CD4-positive, alpha-beta T cell treated with Interleukin-2 at 100 ng/mL for 4 hours (primary cell): ENCODE data around the gene SUGCT.

ENCODE experiments used
- DNase-seq: peaks from one replicate; pipeline ENCODE4 v3.0.0-alpha.2; 2020; ENCODE audit warnings: low spot score

SUGCT gene

DNA sequence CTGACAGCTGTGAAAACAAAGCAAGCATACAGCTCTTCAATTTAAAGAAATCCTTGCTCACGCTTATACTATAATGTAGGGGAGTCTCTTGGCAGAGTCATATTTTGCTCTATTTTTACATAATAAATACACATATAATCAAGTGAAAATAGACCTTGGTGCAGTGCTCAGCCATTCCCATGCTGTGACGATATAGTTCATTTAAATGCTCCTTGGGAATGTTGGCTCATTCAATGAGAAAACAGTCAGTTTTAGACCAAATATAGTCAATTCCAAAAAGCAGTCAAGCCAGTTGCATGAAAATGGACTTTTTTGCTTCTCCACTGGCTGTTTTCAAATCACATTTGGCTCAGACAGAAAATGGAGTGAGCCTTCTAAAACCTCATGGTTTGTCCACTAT is 587.4 kb downstream of the SUGCT start:
- DNase-seq = no peak

DNA sequence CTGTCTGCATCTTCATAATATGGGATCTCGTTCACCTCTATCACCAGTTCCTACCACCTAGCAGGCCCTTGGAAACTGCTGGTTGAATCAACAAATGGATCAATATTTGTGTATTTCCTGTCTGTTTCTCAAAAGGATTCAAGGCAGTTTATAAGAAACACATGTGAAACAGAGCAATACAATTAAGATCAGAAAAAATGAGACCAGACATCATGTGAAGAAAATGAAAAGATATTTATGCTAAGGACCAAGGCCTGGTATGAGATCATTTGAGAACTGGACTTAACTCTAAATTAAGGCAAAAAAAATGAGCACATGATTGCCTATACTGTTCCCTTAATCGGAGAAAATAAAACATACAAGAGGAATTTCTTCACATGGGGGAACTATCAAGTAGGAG is 589.0 kb downstream of the SUGCT start:
- DNase-seq = no peak

DNA sequence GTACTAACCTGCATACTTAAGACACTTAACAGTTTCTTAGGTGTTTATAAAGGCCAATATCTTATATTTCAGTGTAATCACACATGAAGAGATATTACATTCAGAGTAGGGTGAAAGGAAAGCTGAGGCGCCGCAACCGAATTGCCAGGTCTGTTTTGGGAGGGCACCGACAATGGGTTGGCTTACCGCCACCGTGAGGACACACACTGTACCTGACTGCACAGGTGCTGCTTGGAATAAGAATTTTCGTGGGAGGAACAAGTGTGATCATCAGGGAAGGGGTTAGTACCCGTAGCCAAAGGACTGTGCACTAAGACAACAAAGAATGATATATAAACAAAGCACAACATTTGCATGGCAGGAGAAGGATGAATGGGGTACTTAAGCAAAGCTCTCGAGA is 591.8 kb downstream of the SUGCT start:
- no peak for DNase-seq

DNA sequence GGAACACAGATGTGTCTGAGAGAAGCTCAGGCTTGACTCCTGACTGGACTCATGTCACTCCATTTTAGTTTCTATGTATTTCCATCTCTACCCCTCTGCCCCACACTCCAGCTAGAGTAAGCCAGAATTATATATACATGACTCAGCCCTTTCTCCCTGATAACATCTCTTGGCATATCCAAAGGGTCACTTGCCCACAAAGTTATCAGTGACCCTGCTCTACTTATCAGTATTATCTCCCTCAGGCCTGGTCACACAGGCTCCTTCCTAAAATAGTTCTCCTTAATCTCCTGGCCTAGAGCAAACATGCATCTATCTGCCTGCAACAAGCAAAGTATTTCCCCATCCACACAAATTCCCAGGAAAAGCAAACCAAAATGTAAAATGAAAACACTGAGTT is 598.3 kb downstream of the SUGCT start:
- no peak for DNase-seq

DNA sequence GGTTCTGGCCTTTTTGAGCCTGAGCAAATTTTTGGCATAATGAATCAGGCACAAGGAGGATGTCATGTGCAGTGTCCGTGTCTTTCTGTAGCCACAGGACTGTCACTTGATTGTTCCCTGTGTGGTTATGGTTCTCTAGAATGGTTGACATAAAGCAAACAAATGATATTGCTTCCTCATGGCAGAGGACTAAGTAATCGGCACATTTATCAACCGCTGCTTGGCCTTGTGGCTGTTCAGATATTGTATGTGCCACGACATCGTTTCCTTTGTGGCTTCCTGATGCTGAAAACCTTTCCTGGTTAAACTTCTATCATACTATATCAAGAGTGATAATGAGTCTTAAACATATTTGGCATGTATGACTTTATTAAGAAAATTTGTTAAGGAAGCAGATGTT is 598.8 kb downstream of the SUGCT start:
- DNase-seq = no peak

DNA sequence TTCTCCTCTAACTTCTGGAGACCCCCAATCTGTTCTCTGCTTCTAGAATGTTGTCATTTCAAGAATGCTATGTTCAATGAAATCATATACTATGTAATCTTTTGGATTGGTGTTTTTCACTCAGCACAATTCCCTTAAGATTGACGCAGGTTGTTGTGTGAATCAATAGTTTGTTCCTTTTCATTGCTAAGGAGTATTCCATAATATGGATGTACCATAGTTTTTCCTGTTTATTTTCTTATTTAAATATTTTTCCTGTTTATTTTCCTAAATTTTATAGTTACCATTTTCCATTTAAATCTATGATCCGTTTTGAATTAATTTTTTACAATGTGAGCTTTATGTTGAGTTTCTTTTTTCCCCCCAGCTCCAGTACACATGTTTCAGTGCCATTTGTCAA is 604.5 kb downstream of the SUGCT start:
- no peak for DNase-seq

DNA sequence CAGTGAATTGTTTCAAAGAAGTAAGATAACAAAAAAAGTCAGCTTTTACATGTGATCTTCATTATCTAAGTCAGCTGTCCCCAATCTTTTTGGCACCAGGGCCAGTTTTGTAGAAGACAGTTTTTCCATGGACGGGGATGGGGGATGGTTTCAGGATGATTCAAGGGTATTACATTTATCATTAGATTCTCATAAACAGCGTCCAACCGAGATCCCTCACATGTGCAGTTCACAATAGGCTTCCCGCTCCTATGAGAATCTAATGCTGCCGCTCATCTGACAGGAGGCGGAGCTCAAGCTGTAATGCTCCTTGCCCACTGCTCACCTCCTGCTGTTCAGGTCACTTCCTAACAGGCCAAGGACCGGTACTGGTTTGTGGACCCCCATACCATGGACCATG is 607.5 kb downstream of the SUGCT start:
- DNase-seq = no peak

DNA sequence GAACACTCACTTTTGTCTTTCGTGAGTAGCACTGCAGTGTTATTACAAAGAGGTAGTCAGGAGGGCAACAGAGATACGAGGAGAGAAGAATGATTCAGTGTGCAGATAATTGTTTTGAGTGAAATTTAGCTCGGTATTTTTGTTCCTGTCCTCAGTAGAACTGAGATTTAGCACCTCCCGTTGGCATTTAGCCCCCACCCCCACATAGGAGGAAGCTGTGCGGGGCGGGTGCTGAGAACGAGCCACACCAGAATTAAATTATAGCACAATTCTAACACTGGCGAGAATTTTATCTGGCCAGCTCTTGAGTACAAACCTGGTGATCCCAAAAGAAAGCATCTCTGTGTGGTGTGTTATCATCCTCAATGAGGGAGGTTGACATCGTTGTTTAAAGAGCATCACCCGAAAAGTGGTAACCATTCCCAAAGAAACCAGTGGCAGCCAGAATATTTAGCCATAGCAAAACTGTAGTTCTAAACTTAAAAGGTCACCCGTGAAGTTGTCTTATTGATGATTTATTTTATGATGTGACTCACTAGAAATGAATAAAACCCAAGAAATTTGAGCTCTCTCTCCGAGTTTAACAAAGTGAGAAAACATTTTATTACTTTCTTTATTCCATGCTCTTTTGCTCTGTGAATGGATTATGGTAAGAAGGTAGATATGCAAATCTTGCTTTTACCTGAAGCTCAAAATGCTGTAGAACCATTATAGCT is 612.2 kb downstream of the SUGCT start:
- DNase-seq = no peak

DNA sequence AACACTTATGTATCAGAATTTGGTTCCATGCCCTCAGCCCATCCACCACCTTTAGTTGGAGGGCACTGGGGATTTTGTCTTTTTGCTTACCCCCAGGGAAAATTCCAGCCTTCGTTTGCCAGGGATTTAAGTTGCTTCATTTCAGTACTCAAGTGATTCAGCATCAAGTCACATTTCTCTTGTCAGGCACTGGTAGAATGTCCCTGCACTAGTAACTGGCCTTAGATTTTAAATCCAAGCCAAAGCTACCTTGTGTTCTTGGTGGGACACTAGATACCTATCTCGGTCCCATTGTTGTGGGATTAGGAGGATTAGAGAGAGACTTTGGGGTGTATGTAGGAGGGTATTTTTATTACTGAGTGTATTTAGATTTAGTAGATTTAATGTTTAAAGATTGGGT is 613.1 kb downstream of the SUGCT start:
- DNase-seq = no peak

DNA sequence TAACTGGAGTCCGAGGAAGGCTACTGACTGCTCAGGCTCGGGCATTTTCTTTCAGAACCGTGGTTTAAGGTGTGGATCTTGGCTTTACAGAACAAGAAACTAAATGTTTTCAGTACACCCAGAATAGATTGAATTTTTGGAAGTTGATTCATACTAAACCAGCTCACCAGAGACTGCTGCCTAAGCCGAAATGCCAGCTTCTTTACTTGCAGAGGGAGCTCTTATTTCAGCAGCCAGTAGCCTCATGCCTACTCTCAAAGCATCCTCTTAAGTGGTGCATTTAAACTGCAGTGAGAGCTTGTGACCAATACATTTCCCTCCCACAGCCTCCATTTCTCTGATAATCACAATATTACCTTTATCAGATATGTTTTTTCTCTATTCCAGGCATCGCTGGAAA is 615.1 kb downstream of the SUGCT start:
- no peak for DNase-seq

DNA sequence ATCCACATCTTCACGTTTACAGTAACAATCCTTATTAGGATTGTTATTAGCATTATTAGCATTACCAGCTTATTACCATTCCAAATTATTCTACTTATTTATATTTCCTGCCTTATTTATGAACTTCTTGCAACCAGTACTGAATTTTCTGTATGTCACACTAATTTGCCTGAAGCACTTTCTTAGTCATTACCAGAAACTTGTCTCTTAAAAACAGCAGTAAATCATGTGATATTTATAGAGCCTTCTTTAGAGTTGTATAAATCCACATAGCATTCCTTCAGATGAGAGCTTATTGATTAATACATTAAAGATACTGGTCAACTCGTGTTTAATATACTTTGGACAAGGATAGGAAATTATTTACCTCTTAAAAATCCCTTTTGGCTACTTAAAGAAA is 618.6 kb downstream of the SUGCT start:
- DNase-seq = no peak

DNA sequence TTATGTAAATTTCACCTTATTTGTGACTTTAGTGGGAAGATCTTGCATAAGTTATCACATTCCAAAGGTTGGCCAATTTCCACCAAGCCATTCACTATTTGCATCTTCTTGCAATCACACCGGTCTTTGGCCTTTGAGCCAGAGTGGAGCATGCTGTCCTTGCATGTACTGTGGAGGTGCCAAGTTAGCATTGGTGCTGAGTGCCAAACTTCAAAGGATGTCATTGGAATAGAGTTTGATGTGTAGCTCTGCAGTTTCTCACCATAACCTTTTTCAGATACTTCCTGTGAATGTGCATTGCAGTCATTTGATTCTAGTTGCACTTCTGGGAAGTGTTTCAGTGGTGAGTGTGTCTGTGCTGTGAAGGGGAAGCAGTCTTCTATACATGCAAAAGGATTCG is 620.6 kb downstream of the SUGCT start:
- no peak for DNase-seq

DNA sequence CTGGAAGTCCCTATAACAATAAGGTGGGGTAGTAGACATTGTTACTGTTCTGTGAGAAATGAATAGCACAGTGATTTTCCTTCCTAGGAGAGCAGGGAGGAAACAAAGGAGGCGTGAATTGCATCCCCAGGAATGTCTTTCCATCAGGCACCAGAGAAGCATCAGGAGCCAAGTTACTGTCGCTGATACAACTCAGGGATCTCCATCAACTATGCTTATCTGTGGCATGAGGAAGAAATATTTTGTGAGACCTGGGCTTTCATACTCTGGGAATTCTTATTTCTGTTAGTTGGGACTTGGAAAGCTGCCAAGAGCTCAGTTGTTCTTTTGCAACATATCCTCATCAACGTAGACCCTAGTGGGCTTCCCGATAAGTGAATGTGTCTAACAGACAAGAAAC is 622.3 kb downstream of the SUGCT start:
- DNase-seq = no peak

DNA sequence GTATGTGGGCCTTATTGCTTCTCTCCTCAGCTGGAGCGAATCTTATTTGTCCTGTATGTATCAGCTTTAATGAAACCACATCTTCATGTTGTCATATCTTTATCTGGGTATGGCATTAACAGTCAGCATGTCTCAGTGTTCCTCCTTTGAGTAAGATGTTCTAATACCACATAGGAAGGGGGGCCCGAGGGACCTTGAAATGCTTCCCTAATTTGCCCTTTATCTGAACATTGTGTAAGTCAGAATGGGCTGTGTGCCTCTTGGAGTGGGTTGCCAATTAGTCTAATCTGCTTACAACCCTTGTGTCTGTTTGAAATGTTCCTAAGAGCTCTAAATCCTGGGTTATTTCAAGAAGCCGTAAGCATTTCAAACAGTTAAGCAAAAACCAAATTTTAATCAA is 623.8 kb downstream of the SUGCT start:
- DNase-seq = no peak

DNA sequence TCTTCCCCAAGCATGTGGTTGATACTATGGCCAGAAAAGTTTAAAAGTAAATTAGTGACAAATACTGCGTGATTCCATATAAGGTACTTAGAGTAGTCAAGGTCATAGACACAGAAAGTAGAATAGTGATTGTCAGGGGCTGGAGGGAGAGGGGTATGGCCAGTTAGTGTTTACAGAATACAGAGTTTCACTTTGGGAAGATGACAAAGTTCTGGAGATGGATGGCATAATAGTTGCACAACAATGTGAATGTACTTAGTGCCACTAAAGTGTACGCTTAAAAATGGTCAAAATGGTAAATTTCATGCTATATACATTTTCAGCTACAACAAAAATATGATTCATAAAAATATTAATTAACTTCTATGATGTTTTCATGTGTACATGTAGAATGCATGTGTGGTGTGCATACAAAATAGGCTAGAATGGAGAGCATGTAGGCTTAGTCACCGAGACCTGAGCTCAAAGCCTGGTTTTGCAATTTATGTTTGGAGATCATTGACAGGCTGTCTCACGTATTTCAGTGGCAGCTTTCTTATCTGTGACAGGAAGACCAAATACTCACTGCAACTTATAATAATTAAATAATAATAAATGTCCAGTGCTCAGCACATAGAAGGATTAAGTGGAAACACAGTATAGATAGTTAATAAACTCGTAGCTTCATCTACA is 625.6 kb downstream of the SUGCT start:
- DNase-seq = no peak

DNA sequence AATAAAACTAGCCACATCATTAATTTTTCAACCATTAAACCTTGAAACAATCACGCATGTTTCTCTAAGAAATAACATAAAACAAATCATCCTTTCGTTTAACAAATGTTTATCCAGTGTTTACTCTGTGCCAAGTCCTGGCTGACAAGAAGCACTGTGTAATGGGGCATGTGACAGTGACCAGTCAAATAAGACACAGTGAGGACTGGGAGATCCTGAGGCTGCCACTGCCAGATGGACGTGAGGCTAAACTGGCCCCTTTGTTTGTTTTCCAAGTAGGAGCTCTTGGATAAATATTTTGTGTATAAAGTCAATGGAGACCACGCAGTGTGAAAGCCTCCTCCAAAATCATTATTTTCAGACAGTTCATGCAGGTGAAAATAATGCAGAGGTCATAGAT is 626.2 kb downstream of the SUGCT start:
- DNase-seq = no peak

DNA sequence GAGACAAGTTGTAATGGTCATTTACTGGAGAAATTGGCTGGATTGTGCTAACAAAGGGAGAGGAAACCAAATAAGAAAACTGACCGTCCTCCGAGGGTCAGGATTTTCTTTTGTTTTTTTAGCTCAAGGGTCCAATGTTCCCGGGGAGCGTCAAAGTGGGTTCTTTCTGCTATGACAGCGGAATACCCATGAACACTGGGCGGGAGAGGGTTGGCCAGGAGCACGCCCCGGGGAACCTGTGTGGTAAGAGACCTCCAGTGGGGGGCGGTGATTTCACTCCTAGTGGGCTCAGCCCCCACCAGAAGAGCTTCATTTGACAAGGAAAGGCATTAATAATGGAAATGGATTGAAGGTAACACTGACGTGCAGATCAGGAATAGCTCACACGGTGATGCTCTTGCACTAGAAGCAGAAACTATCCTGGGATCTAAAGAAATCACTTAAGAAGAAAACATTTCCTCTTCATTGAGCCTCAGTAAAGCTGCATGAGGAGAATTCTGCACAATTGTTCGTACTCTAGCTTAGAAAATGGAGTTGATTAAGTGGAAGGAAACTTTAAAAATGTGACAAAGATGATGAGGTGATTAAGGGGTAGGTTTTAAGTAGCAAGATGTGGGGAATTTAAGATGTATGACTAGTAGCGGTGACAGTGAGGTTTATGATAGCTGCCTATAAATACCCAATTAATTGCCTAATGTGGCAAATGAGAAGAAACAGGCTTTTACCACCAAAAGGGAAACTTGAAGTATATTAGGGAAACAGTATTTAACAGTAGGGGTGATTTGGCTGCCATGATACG is 627.2 kb downstream of the SUGCT start:
- DNase-seq = no peak

DNA sequence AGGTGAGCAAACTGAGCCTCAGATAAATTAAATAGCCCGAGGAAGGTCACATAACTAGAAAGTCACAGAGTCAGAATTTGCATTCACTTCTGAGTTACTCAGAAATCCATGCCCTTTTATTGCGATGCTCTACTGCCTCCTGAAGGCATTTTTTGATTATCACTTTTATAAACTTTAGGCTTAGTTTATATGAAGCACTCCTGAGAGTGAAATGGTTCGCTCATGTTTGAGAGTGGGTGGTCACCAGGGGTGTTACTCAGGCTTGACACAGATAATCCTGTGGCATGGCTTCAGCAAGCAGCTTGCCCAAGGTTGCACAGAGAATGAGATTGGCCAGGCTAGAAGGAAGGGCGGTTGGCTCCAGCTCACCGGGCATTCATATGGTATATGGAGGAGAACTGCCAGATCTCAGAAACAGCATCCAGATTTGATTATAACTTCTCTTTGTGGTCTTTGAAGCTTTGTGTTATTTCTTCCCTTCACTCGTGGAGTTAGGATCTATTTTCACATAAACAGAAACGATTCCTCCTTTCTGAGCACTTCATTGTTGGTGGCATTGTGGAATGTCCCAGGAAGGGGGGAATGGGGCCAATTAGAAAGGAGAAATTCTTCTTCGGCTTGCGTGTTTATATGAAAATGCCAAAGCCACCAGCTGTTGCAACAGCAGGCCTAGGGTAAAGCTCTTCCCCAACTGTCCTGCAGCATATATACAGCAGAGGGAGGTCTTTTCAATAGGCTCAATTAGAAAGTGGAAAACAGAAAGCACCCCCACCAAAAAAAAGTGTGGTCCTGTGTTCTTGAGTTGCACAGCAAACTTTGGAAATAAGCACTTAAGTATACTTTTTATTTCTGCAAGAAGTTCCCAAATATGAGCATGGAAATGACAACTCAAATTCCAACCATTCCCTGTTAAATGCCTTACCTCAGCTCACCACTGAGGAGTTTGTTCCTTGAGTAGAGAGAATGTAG is 628.8 kb downstream of the SUGCT start:
- no peak for DNase-seq

DNA sequence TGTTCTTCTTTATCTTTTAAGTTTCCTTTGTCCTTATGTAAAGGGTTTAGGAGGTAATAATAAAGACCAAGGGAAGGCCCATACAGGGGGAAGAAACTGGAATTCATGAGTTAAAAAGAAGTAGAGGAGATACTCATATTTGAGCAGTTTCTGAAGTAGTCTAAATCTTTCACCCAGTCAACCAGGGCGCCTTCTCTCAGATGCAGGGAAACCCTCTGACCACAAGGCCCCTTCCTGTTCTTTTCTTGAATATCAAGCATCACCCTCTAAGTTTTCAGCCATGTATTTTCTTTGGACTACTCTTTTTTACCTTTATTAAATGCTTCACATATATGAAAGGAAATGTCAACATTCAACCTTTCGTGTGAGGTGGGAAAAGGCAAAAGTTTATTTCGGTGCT is 630.8 kb downstream of the SUGCT start:
- DNase-seq = no peak

DNA sequence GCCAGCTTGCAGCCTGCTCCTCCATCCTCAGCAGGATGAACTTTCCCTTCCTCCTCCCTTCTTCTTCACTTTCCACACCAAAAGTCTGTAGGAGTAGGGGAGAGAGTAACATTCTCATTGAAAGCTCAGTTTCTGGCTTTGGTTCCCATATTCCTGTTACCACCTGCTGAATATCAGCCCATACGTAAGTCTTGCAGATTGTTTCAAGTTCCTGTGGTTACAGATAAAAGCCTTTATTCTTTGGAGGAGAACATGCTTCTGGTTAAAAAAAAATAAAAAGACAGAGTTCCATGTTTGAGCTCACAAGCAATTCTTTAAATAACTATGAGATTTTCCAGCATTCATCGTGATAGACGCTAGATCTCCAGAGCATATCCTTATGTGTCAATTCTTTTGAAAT is 637.3 kb downstream of the SUGCT start:
- DNase-seq = no peak

DNA sequence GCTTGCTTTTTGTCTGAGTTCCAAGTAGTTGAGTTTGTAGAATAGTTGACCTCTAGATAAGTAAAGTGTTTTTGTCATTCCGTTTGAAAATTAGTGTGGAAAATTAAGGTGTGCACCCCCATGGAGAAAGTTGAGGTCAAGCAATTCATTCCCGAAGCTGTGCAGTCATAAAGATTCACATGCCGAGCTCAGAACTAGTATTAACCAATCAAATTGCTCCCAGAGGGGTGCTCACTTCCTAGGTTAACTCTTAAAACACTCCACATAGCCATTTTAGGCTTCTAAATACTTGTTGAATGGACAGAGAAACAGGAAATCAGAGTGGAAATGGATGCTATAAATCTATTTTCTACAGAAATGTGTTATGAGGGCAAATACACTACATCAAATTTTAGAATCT is 638.9 kb downstream of the SUGCT start:
- no peak for DNase-seq

DNA sequence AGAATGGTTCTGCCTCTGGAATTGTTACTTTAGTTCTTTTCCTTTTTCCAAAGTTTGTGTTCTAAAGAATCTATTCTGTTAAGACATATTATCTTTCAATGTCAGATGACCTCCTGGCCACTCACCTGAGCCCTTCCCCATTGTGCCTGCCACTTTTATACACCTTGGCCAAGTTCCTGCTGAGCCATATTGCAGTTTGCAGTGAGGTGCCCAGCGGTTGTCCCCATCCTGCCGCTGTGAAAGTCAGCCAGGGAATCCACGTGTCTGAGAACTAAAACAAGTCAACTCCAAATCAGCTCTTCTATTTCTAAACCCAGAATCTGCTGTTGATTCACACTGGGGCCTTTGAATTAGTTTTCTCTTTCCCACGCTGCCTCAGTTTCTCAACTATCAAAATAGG is 641.1 kb downstream of the SUGCT start:
- DNase-seq = no peak
